ENCODE results near the gene KIF11. TPM values are rescaled to one million over a fixed set of nuclear protein-coding genes. Genes with fewer than 3 reads are reported as not detected.

Gene KIF11
- polyA plus RNA-seq, 3 donors, result 0.07 to 0.55 (median 0.40) TPM

GRCh38 chr10:92655426-92655825 is 62.5 kb downstream of the KIF11 start:
- DNase-seq, result no peak
- Mint-ChIP-seq H3K36me3 (peaks cover 28 to 32% of the 10 kb centered on the region in 2 donors), H3K9me3 (peaks cover 0 to under 1% (median 0%) of the 10 kb centered on the region in 7 donors), H3K4me3 (no peak overlapping the region), H3K4me1 (peaks cover 5% of the 10 kb centered on the region), H3K27me3 (ENCODE audit: low read depth in 3 of 3) (no peaks in the 10 kb centered on the region), H3K27ac (peak overlapping the region in 2 of 7 donors; percentile 12 to 22)
- intact Hi-C loops (cut with micrococcal nuclease), result no loop called here
- no peaks in the 10 kb centered on the region for H3K4me1 ChIP-seq (ENCODE audit: control insufficient read depth in 1 of 2, insufficient read depth in 2 of 2, low read length in 2 of 2)
- H3K36me3 ChIP-seq (replicated peaks in 1 of 2; ENCODE audit: control insufficient read depth in 1 of 2, insufficient read depth in 2 of 2, low read length in 2 of 2), result peaks cover 9 to 34% of the 10 kb centered on the region in 2 donors
- H3K9me3 ChIP-seq (replicated peaks in 1 of 2; ENCODE audit: control insufficient read depth in 1 of 2, insufficient read depth in 1 of 2, low read length in 2 of 2), result no peaks in the 10 kb centered on the region
- H2AFZ ChIP-seq (ENCODE audit: insufficient read depth, low read depth, low read length, poor library complexity, severe bottlenecking), result no peak overlapping the region
- no peak for TF ChIP-seq CTCF (IDR thresholded peaks at IDR 0.05)
- H3K79me2 ChIP-seq (ENCODE audit: insufficient read depth, low read length), result no peaks in the 10 kb centered on the region
- H3K27ac ChIP-seq (ENCODE audit: low read depth in 1 of 2, low read length in 2 of 2), result no peak overlapping the region
- no peaks in the 10 kb centered on the region for H3K27me3 ChIP-seq (ENCODE audit: control insufficient read depth in 2 of 2, insufficient read depth in 2 of 2, low read length in 2 of 2)
- WGBS (ENCODE audit: insufficient coverage), result 100% methylated on average over 1 of the region's 1 CpG
- no peak overlapping the region for H3K4me3 ChIP-seq (replicated peaks in 1 of 3; ENCODE audit: low read depth in 2 of 3, low read length in 3 of 3)
- H3K9ac ChIP-seq (ENCODE audit: insufficient read depth, low read length, poor library complexity, severe bottlenecking), result no peak overlapping the region
- no peaks in the 10 kb centered on the region for H4K20me1 ChIP-seq (ENCODE audit: insufficient read depth, low read length)
- no peak overlapping the region for H3K4me2 ChIP-seq (replicated peaks; ENCODE audit: extremely low read depth, low read length, poor library complexity, severe bottlenecking)

- Histone ChIP-seq H3K79me2 (ENCODE audit: insufficient read depth, low read length) (no peaks in the 10 kb centered on the region), H3K4me2 (replicated peaks; ENCODE audit: extremely low read depth, low read length, poor library complexity, severe bottlenecking) (no peak overlapping the region), H3K4me1 (ENCODE audit: control insufficient read depth in 1 of 2, insufficient read depth in 2 of 2, low read length in 2 of 2) (no peaks in the 10 kb centered on the region), H3K9me3 (replicated peaks in 1 of 2; ENCODE audit: control insufficient read depth in 1 of 2, insufficient read depth in 1 of 2, low read length in 2 of 2) (no peaks in the 10 kb centered on the region), H3K36me3 (replicated peaks in 1 of 2; ENCODE audit: control insufficient read depth in 1 of 2, insufficient read depth in 2 of 2, low read length in 2 of 2) (peaks cover 9 to 26% of the 10 kb centered on the region in 2 donors), H3K4me3 (replicated peaks in 1 of 3; ENCODE audit: low read depth in 2 of 3, low read length in 3 of 3) (no peak overlapping the region), H3K9ac (ENCODE audit: insufficient read depth, low read length, poor library complexity, severe bottlenecking) (no peak overlapping the region), H3K27me3 (ENCODE audit: control insufficient read depth in 2 of 2, insufficient read depth in 2 of 2, low read length in 2 of 2) (no peaks in the 10 kb centered on the region), H2AFZ (ENCODE audit: insufficient read depth, low read depth, low read length, poor library complexity, severe bottlenecking) (no peak overlapping the region), H4K20me1 (ENCODE audit: insufficient read depth, low read length) (no peaks in the 10 kb centered on the region), H3K27ac (ENCODE audit: low read depth in 1 of 2, low read length in 2 of 2) (no peak overlapping the region)
- 89% methylated on average over 7 of the region's 7 CpGs for WGBS (ENCODE audit: insufficient coverage)
- H3K4me3 Mint-ChIP-seq, result no peak overlapping the region
- H3K9me3 Mint-ChIP-seq, result peaks cover 0 to 6% (median 4%) of the 10 kb centered on the region in 7 donors
- intact Hi-C loops (cut with micrococcal nuclease), result no loop called here
- H3K36me3 Mint-ChIP-seq, result peaks cover 23 to 27% of the 10 kb centered on the region in 2 donors
- no peak for TF ChIP-seq CTCF (IDR thresholded peaks at IDR 0.05)
- no peak for DNase-seq
- no peak overlapping the region for H3K27ac Mint-ChIP-seq
- H3K27me3 Mint-ChIP-seq (ENCODE audit: low read depth in 3 of 3), result peaks cover 0 to 1% (median 0%) of the 10 kb centered on the region in 3 donors
- H3K4me1 Mint-ChIP-seq, result peaks cover 5% of the 10 kb centered on the region
Observed at GRCh38 chr10:92656266-92656961, 63.5 kb downstream of the KIF11 start.
